Sigmoid colon (tissue), 4 donors: ENCODE results near the gene NDUFAF2.

ENCODE experiments used
- EP300 ChIP-seq, 4 donors: sonication (generic); formaldehyde crosslinking; IDR thresholded peaks; one replicate each; pipeline ENCODE4 v1.6.1; 2017; ENCODE audit warnings: antibody characterized with exemption in 4 of 4
- POLR2A ChIP-seq, 2 donors: fragments of 450-650 bp; IDR thresholded peaks; one replicate each; pipeline ENCODE4 v1.6.1; 2016; ENCODE audit warnings: antibody characterized with exemption in 2 of 2, mild to moderate bottlenecking in 2 of 2, moderate library complexity in 2 of 2
- POLR2AphosphoS5 ChIP-seq, 4 donors: sonication (generic); formaldehyde crosslinking; IDR thresholded peaks; one replicate each; pipeline ENCODE4 v1.6.1; 2017; ENCODE audit warnings: antibody characterized with exemption in 4 of 4
- TF ChIP-seq, protein P1 (sequence below), 4 experiments: fragments of 450-650 bp in 3 of 4; fragments of 200-600 bp in 1 of 4; IDR thresholded peaks; one replicate each; pipeline ENCODE4 v1.5.1; 2016 to 2019; ENCODE audit warnings: antibody characterized with exemption in 4 of 4, mild to moderate bottlenecking in 3 of 4, moderate library complexity in 2 of 4

DNA sequence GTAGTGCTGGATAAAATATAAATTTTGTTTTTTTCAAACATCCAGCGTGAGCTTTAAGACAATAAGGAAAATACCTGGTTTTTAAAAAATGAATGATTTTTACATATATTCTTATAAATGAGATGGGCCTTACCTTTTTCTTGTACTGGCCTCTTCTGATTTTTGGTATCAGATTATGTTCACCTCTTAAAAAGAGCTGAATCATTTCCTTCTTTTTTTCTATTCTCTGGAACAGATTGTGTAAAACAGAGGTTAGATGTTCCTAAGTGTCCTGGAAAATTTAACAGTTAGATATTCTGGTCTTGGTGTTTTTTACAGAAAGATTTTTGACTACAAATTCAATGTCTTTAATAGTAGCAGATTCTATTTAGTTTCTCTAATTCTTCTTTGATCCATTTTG, 74.6 kb downstream of the NDUFAF2 start:
- no peak for TF ChIP-seq EP300 (IDR thresholded peaks at IDR 0.05)
- TF ChIP-seq, protein P1, sequence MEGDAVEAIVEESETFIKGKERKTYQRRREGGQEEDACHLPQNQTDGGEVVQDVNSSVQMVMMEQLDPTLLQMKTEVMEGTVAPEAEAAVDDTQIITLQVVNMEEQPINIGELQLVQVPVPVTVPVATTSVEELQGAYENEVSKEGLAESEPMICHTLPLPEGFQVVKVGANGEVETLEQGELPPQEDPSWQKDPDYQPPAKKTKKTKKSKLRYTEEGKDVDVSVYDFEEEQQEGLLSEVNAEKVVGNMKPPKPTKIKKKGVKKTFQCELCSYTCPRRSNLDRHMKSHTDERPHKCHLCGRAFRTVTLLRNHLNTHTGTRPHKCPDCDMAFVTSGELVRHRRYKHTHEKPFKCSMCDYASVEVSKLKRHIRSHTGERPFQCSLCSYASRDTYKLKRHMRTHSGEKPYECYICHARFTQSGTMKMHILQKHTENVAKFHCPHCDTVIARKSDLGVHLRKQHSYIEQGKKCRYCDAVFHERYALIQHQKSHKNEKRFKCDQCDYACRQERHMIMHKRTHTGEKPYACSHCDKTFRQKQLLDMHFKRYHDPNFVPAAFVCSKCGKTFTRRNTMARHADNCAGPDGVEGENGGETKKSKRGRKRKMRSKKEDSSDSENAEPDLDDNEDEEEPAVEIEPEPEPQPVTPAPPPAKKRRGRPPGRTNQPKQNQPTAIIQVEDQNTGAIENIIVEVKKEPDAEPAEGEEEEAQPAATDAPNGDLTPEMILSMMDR (IDR thresholded peaks at IDR 0.05) = no peak
- TF ChIP-seq POLR2A (IDR thresholded peaks at IDR 0.05) = no peak
- no peak for TF ChIP-seq POLR2AphosphoS5 (IDR thresholded peaks at IDR 0.05)
